PFSK-1 (cell line): ENCODE results near the gene CPTP.

Experiments used
- FOXP2 ChIP-seq: optimal IDR thresholded peaks from 2 replicates; pipeline ENCODE3; 2011; ENCODE audit warnings: borderline replicate concordance, control low read depth, inconsistent platforms; ENCODE audit not compliant: insufficient read depth; ENCODE audit errors: extremely low read length, extremely low read depth
- POLR2AphosphoS5 ChIP-seq: IDR thresholded peaks from 2 replicates; pipeline ENCODE4 v1.6.1; 2012; ENCODE audit warnings: low read depth, mild to moderate bottlenecking, control low read depth, low read length, moderate library complexity
- REST ChIP-seq, 2 experiments: IDR thresholded peaks; 2 replicates each; pipeline versions ENCODE4 v1.6.1 to v1.8.0; 2011 to 2012; ENCODE audit warnings: low read depth in 2 of 2, low read length in 2 of 2, control low read depth in 1 of 2, inconsistent platforms in 1 of 2, mild to moderate bottlenecking in 1 of 2, moderate library complexity in 1 of 2; ENCODE audit not compliant: insufficient read depth in 1 of 2
- SIN3A ChIP-seq: IDR thresholded peaks from 2 replicates; pipeline ENCODE4 v1.6.1; 2012; ENCODE audit warnings: mild to moderate bottlenecking, low read length, moderate library complexity, borderline replicate concordance; ENCODE audit not compliant: insufficient read depth
- TAF1 ChIP-seq: IDR thresholded peaks from 2 replicates; pipeline ENCODE4 v1.6.1; 2012; ENCODE audit warnings: low read length, control low read depth, borderline replicate concordance; ENCODE audit not compliant: insufficient read depth

Gene CPTP

GRCh38 chr1:1291548-1292441 is 32.8 kb upstream of the CPTP start:
- TF ChIP-seq TAF1 = no peak
- TF ChIP-seq SIN3A = no peak
- TF ChIP-seq REST (IDR thresholded peaks at IDR 0.05; ENCODE audit: insufficient read depth in 1 of 2, low read depth in 2 of 2, low read length in 2 of 2) = no peak
- TF ChIP-seq FOXP2 = no peak
- no peak for TF ChIP-seq POLR2AphosphoS5

- TF ChIP-seq FOXP2 (no peak), POLR2AphosphoS5 (no peak), TAF1 (no peak), SIN3A (no peak), REST (IDR thresholded peaks at IDR 0.05; ENCODE audit: insufficient read depth in 1 of 2, low read depth in 2 of 2, low read length in 2 of 2) (no peak)
These were observed 32.2 kb upstream of the CPTP start for GRCh38 chr1:1292442-1292779.

DNA sequence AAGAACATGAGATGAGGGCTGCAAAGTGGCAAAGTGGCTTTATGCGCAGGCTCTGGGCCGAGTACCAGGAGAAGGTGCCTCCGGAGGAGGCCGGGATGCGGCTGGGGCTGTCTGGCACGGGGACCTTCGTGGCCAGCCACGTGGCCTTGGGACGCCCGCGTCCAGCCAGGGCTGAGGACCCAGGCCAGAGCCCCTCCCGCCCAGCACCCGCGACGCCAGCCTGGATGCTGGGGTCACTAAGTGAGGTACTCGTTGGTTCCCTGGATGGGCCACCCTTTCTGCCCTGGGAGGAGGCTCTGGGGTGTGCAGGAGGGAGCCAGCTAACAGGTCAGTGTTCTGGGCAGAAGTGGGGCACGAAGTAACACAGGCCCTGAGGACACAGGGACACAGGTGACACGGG is 31.8 kb upstream of the CPTP start:
- no peak for TF ChIP-seq POLR2AphosphoS5
- TF ChIP-seq TAF1 = no peak
- TF ChIP-seq FOXP2 = no peak
- TF ChIP-seq SIN3A = no peak
- no peak for TF ChIP-seq REST (IDR thresholded peaks at IDR 0.05; ENCODE audit: insufficient read depth in 1 of 2, low read depth in 2 of 2, low read length in 2 of 2)

DNA sequence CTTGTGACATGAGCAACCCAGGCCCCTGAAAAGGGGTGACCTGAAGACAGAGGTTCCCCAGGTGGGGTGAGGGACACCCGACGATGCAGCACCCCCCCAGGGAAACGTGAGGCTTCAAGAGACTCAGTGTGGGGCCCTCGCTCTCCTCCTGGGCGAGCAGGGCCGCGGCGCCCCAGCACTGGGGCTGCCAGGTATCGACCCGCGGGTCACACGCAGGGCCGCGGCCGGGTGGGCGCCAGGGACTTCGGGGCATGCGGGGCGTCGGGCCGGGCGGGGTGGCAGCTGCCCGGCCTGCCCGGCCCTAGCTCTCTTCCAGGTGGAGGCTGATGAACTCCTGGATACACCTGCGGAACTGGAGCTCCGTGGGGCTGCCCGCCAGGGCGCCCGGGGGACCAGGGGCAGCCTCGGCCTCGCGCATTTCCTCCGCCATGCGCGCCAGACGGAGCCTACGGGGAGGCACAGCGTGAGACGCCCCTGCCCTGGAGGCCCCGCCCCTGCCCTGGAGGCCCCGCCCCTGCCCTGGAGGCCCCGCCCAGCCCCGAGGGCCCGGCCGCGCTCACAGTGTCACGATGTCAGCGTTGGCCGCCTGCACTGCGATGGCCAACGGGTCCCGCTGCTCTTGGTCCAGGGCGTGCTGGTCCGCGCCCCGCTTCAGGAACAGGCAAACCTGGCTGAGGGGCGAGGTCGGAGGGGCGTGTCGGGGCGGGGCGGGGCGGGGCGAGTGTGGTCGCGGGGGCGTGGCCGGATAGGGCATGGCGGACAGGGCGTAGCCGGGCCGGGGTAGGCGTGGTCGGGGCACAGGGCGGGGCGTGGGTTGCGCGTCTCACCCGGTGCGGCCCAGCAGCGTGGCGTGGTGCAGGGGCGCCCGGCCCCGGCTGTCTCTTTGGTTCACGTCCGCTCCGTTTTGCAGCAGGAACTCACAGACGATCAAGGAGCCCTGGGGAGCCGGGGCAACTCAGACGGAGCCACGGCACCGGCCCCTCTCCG is 31.0 kb upstream of the CPTP start:
- TF ChIP-seq TAF1 (no peak), REST (IDR thresholded peaks at IDR 0.05; ENCODE audit: insufficient read depth in 1 of 2, low read depth in 2 of 2, low read length in 2 of 2) (no peak), FOXP2 (no peak), POLR2AphosphoS5 (no peak), SIN3A (no peak)
